NCI-H510A treated with DMSO at 0.1 percent for 48 hours (cell line): ENCODE data around the gene CIAO1.
A peak's percentile ranks its signal among the peaks of the same experiment; 100 is the strongest.
"Not testable (repeated sequence)": the region's sequence is repeated elsewhere in the genome, so short reads cannot be mapped to it uniquely, and the experiment has no call there.

Experiments used
- DNase-seq: peaks from one replicate; lab custom pipeline; 2025; lab: John Stamatoyannopoulos, UW

Gene CIAO1

GRCh38 chr2:96265840-96266679 is at the start of gene CIAO1, which contains the start of gene TMEM127:
Gene CIAO1, plus strand, starts transcription at chr2:96266225. Its CDS starts 126 bp downstream, at chr2:96266351.
Gene TMEM127, minus strand, starts transcription at chr2:96265997. Its CDS starts 616 bp downstream, at chr2:96265381.
- peak; percentile 94 for DNase-seq

- no peak for DNase-seq
Observed at GRCh38 chr2:96218508-96219131, 47.4 kb upstream of the CIAO1 start.

GRCh38 chr2:96219959-96220358 is 46.1 kb upstream of the CIAO1 start:
- not testable (repeated sequence) for DNase-seq

GRCh38 chr2:96221106-96221505 is 44.9 kb upstream of the CIAO1 start:
- DNase-seq: not testable (repeated sequence)

- DNase-seq: no peak
Observed at GRCh38 chr2:96225016-96225533, 41.0 kb upstream of the CIAO1 start.

- no peak for DNase-seq
Observed at GRCh38 chr2:96231316-96231715, 34.7 kb upstream of the CIAO1 start.

- DNase-seq: no peak
Observed at GRCh38 chr2:96233436-96233835, 32.6 kb upstream of the CIAO1 start.

- no peak for DNase-seq
Observed at GRCh38 chr2:96233880-96234316, 32.1 kb upstream of the CIAO1 start.

- no peak for DNase-seq
Observed at GRCh38 chr2:96236882-96237281, 29.1 kb upstream of the CIAO1 start.

- no peak for DNase-seq
Observed at GRCh38 chr2:96238266-96238665, 27.8 kb upstream of the CIAO1 start.

- DNase-seq: peak; percentile 75
Observed at GRCh38 chr2:96239091-96239490, 26.9 kb upstream of the CIAO1 start.

- peak; percentile 49 for DNase-seq
Observed at GRCh38 chr2:96239745-96240264, 26.2 kb upstream of the CIAO1 start.

- peak; percentile 62 for DNase-seq
Observed at GRCh38 chr2:96240341-96241038, 25.5 kb upstream of the CIAO1 start.

- no peak for DNase-seq
Observed at GRCh38 chr2:96241227-96241626, 24.8 kb upstream of the CIAO1 start.

- peak; percentile 21 for DNase-seq
Observed at GRCh38 chr2:96241900-96242611, 24.0 kb upstream of the CIAO1 start.

- no peak for DNase-seq
Observed at GRCh38 chr2:96243843-96244242, 22.2 kb upstream of the CIAO1 start.

- DNase-seq: no peak
Observed at GRCh38 chr2:96245609-96246390, 20.2 kb upstream of the CIAO1 start.

- peak; percentile 49 for DNase-seq
Observed at GRCh38 chr2:96247009-96247408, 19.0 kb upstream of the CIAO1 start.

GRCh38 chr2:96247896-96248295 is 18.1 kb upstream of the CIAO1 start:
- no peak for DNase-seq

- no peak for DNase-seq
Observed at GRCh38 chr2:96248624-96249023, 17.4 kb upstream of the CIAO1 start.

GRCh38 chr2:96249654-96250053 is 16.4 kb upstream of the CIAO1 start:
- no peak for DNase-seq
